WERI-Rb-1 (cell line): Measurements from ENCODE around the gene TMEFF1.

Source experiments
- DNase-seq: peaks from one replicate; pipeline ENCODE4 v3.0.0-alpha.2; 2020
- H3K27ac ChIP-seq: fragments of 250-450 bp; sonication (Bioruptor Pico); 2 replicates; pipeline ENCODE4 v1.5.1; 2020; ENCODE audit warnings: mild to moderate bottlenecking, moderate library complexity
- H3K27me3 ChIP-seq: fragments of 250-450 bp; sonication (Bioruptor Pico); 2 replicates; pipeline ENCODE4 v1.5.1; 2021; ENCODE audit warnings: mild to moderate bottlenecking, low read depth, moderate library complexity; ENCODE audit not compliant: insufficient read depth, severe bottlenecking
- H3K36me3 ChIP-seq: fragments of 250-450 bp; sonication (Bioruptor Pico); 2 replicates; pipeline ENCODE4 v1.5.1; 2020; ENCODE audit warnings: mild to moderate bottlenecking, moderate library complexity
- H3K4me3 ChIP-seq: 2 replicates; pipeline ENCODE4 v1.5.1; 2011; ENCODE audit warnings: low read depth, mild to moderate bottlenecking, control low read depth, low read length
- H3K9me3 ChIP-seq: fragments of 250-450 bp; sonication (Bioruptor Pico); 2 replicates; pipeline ENCODE4 v1.5.1; 2021; ENCODE audit warnings: mild to moderate bottlenecking, moderate library complexity; ENCODE audit not compliant: severe bottlenecking
- TF ChIP-seq, protein P1 (sequence below): IDR thresholded peaks from 2 replicates; pipeline ENCODE4 v1.5.1; 2011; ENCODE audit warnings: low read depth, mild to moderate bottlenecking, control low read depth, inconsistent platforms, low read length

The TMEFF1 gene

DNA sequence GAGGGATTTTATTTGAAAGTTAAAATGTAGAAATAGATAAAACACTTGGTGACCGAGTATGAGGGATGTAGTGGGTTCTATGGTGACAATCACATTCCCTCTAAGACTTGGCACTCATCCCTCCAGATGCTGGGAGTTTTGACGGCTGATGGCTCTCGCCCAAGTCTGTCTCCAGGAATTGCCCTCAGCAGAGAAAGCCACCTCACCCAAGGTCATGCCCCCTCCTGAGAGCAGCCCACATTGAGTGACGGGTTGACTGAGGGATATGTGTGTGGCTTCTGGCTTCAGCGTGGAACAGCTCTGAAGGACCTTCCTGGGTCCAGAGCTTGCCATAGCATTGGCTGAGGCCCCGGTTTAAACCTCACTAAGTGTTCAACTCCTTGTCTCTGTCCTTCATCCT lies 124.3 kb downstream of the TMEFF1 start:
- Histone ChIP-seq H3K27me3 (no peaks in the 10 kb centered on the region), H3K36me3 (no peaks in the 10 kb centered on the region), H3K9me3 (no peaks in the 10 kb centered on the region), H3K27ac (no peak overlapping the region), H3K4me3 (no peak overlapping the region)
- DNase-seq: no peak
- TF ChIP-seq, protein P1, sequence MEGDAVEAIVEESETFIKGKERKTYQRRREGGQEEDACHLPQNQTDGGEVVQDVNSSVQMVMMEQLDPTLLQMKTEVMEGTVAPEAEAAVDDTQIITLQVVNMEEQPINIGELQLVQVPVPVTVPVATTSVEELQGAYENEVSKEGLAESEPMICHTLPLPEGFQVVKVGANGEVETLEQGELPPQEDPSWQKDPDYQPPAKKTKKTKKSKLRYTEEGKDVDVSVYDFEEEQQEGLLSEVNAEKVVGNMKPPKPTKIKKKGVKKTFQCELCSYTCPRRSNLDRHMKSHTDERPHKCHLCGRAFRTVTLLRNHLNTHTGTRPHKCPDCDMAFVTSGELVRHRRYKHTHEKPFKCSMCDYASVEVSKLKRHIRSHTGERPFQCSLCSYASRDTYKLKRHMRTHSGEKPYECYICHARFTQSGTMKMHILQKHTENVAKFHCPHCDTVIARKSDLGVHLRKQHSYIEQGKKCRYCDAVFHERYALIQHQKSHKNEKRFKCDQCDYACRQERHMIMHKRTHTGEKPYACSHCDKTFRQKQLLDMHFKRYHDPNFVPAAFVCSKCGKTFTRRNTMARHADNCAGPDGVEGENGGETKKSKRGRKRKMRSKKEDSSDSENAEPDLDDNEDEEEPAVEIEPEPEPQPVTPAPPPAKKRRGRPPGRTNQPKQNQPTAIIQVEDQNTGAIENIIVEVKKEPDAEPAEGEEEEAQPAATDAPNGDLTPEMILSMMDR: no peak

- TF ChIP-seq, protein P1: no peak
- H3K9me3 ChIP-seq: no peaks in the 10 kb centered on the region
- H3K27ac ChIP-seq: peak overlapping the region; percentile 21
- no peaks in the 10 kb centered on the region for H3K27me3 ChIP-seq
- no peaks in the 10 kb centered on the region for H3K36me3 ChIP-seq
- peak overlapping the region; percentile 73 for H3K4me3 ChIP-seq
- peak; percentile 97 for DNase-seq
Observed at GRCh38 chr9:100598641-100599145, 125.7 kb downstream of the TMEFF1 start.

GRCh38 chr9:100600521-100601079 lies 127.7 kb downstream of the TMEFF1 start:
- Histone ChIP-seq H3K27ac (no peak overlapping the region), H3K36me3 (no peaks in the 10 kb centered on the region), H3K9me3 (no peaks in the 10 kb centered on the region), H3K4me3 (no peak overlapping the region), H3K27me3 (no peaks in the 10 kb centered on the region)
- TF ChIP-seq, protein P1: no peak
- DNase-seq: no peak

DNA sequence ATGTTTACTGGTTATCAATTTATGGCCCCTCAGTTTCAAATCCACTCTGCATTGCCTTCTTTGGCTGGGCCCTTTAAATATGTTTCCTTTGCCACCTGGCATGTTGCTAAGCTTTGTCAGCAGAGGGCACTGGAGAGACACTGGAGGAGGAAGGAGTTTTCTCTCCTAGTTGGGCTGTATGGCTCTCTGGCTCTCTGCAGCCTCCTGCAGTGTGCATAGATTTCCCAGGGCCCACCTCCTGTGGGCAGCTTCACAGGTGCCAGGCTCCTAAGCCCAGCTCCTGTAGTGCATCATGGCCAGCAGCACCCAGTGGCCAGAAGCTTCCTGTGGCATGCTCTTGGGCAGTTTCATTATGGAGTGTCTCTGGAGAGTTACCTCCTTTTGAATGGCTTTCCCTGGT lies 128.3 kb downstream of the TMEFF1 start:
- Histone ChIP-seq H3K36me3 (no peaks in the 10 kb centered on the region), H3K27ac (no peak overlapping the region), H3K4me3 (no peak overlapping the region), H3K9me3 (no peaks in the 10 kb centered on the region), H3K27me3 (no peaks in the 10 kb centered on the region)
- peak; percentile 88 for DNase-seq
- TF ChIP-seq, protein P1: peak; percentile 91

DNA sequence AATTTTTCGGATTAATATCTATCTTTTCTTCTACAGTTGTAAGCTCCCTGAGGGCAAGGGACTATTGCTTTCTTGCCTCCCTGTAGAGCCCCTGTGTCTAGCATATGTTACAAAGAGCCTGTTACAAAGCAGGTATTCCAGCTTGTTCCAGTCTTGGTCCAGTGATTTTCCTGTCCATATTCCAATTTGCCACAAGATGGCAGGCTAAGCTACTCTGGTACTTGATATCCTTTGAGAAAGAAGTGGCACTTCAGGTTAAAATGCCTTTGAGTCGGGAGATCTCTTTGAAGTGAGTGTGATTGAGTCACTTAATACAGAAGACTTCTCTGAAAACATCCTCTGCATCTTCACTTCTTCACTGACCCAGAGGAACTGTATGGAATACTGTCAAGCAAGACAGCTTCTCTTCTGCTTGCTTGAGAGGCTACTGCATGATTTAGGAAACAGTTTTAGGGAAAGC lies 129.4 kb downstream of the TMEFF1 start:
- Histone ChIP-seq H3K9me3 (no peaks in the 10 kb centered on the region), H3K4me3 (no peak overlapping the region), H3K36me3 (no peaks in the 10 kb centered on the region), H3K27ac (no peak overlapping the region), H3K27me3 (no peaks in the 10 kb centered on the region)
- DNase-seq: peak; percentile 73
- TF ChIP-seq, protein P1: peak; percentile 78

DNA sequence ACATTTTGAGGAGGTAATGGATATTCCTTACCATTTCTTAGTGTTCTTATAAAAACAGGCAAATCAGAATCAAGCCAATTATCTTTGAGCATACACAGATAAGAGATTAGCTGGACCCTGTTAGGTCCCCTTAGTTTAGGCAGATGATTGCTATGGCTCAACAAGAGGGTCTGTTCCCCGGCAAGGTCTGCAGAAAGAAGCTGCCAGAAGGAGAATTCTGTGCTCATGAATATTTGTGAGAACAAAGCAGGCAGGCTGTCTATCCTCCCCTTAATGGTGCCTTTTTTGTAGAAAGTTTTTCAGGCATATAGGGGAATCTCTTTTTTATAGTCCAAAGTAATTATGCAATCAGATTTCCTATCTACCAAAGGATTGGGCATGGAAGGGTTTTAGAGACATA lies 132.5 kb downstream of the TMEFF1 start:
- DNase-seq: no peak
- no peaks in the 10 kb centered on the region for H3K36me3 ChIP-seq
- no peaks in the 10 kb centered on the region for H3K27me3 ChIP-seq

More for the DNA sequence above, 132.5 kb downstream of the TMEFF1 start:
- Histone ChIP-seq H3K4me3 (no peak overlapping the region), H3K9me3 (no peaks in the 10 kb centered on the region), H3K27ac (no peak overlapping the region)
- TF ChIP-seq, protein P1: no peak
